Stimulated activated CD4-positive, alpha-beta T cell treated with anti-CD3 and anti-CD28 coated beads, Interleukin-2, amount 100 ng/mL, for 48 hours (primary cell): ENCODE measurements around the gene PPY.
A peak's percentile ranks its signal among the peaks of the same experiment; 100 is the strongest.
"Not testable (repeated sequence)": the region's sequence is repeated elsewhere in the genome, so short reads cannot be mapped to it uniquely, and the experiment has no call there.

Experiments
- DNase-seq, 2 donors: peaks; one replicate each; pipeline ENCODE4 v3.0.0-alpha.2; 2020

Gene PPY

DNA sequence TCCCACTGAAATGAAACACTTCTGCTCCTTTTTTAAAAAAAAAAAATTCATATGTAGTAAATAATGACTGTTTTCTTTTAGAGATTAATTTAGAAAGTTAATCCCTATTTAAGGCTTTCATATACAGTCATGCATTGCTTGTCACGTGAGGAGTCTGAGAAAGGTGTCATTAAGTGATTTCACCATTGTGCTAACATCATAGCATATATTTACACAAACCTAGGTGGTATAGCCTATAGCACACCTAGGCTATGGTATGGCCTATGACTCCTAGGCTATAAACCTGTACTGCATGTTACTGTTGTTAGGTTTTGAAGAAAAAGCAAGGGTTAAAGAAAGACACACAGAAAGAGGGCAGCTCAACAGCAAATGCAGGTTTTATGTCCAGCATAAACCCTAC, 13.7 kb downstream of the PPY start:
- DNase-seq, result no peak

- DNase-seq, result not testable (repeated sequence)
These were observed 14.3 kb downstream of the PPY start for GRCh38 chr17:43927929-43928328.

GRCh38 chr17:43927060-43927864, 15.0 kb downstream of the PPY start:
- peak in 1 of 2 donors; percentile 9 for DNase-seq

DNA sequence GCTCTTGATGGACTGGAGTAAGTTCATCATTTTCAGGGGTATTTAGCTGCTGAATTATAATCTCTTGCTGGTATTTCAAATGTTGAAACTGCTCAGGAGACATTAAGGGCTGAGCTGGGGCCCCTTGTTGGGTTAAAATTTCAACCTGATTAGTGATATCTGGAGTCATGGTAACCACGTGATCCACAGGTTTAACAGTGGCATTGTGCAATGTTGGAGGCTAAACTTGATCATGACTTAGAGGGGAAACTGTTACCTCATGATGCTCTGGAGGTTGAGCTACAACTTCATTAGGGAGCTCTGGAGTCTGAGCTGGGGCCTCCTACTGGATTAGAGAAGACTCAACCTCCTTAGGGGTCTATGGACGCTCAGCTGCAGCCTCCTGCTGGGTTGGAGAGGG, 17.7 kb downstream of the PPY start:
- no peak for DNase-seq

DNA sequence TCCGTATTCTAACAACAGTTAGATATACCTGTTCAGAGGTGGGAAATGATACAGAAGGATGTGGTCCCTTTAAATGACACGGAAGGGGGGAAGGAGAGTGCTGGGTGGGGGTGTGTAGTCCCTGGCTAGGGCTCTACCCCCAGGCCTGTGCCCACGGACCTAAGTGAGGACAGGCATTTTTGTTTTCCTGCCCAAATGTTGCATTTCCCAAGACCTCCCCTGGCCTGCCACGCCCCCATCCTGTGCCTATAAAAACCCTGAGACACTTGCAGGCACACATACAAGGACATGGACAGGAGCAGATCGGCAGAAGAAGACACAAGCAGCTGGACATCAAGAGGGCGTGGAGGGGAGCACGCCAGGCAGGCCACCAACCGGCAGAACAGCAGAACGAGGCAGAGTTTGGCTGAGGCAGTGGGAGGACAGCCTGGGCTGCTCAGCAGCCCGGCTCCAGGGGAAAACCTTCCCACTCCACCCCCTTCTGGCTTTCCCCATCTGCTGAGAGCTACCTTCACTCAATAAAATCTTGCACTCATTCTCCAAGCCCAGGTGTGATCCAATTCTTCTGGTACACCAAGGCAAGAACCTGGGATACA, 21.7 kb downstream of the PPY start:
- no peak for DNase-seq

DNA sequence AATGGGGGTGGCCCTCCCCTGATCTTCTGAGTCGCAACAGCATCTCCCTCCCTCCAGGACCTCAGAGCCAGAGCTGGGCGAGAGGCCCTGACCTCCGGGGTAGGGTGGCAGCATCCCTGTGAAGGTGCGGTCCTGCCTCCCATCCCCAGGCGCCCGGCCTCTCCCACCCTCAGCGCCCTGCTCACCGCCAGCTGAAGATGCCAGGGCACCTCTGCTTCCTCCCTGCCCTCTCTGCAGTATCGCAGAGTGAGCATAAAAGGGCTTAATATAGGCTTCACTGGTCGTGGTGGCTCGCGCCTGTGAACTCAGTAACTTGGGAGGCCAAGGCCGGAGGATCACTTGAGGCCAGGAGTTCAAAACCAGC, 24.3 kb downstream of the PPY start:
- no peak for DNase-seq

DNA sequence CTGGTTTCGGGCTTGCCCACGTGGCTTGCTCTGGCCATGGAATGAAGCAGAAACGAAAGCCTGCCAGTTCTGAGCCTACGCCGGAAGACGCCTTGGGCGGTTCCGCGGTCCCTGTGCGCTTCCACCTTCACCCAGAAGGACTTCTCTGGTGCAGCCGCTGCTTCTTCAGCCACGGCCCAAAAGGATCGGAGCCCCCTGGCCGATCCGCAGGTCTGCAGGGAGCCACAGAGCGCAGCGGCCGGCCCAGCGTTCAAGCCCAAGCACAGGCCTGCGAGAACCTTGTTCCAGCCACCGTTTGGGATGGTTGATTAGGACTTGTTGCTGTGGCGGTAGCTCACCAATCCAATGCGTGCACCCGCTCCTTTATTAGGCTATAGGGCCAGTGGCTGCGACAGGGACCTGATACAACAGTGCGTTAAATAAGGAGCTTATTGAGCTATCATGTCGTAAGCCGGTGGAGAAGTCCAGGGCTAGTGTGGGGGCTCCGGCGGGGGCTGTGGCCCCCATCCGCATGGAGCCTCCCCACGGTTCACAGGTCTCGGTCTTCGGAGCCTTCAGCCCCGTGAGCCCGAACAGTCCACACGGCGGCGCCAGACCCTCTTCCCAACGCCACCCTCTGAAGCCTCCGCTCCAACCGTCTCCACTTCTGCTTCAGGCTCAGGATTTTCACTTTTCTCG, 24.8 kb downstream of the PPY start:
- DNase-seq, result peak; percentile 29 to 44

DNA sequence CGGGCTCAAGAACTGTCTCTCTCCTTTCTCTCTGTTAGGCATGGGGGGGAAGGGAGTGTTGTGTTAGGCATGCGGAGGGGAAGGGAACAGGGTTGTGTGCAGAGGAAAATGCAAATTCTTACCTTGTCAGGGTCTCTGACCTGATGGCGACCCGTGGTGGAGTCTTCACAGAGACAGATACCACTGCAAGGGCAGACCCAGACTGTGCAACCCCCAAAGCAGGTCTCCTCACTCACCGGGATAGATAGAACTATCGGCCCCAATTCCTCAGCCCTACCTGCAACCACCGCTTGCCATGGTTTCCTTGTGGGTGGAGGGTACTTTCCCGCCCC, 25.3 kb downstream of the PPY start:
- DNase-seq, result no peak

GRCh38 chr17:43916385-43916784, 25.9 kb downstream of the PPY start:
- DNase-seq, result no peak

DNA sequence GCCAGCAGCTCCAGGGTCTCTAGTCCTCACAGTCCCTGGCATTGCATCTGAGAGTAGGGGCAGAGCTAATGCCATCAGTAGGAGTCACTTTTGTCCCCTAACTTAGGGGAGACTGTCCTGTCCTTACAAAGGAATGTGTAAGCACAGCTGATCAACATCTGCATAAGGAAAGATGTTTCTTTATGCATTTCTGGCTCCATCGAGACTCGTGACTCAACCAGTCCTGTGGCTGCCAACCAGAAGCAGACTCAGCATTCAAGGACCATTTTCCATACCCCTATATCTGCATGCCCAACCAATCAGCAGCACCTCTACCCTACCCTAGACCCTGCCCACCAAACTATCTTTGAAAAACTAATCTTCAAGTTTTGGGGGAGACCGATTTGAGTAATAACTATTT, 26.7 kb downstream of the PPY start:
- no peak for DNase-seq

DNA sequence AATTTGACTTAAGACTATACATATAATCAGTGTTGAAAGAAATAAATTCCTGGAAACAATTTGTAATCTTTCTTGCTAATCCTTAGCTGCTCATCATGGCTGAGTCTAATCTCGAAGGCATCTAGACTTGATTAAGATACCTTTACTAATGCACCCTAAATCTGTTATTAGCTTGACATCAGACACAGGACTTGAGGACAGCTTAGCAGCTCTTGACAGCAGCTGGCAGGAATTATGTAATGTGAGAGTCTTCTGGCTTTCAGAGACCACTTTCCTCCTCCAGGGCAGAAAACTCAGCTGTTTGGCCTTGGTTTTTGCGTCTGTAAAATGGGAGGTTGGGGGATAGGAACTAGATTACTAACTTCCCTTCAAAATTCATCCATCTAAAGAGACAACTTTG, 27.8 kb downstream of the PPY start:
- no peak for DNase-seq

DNA sequence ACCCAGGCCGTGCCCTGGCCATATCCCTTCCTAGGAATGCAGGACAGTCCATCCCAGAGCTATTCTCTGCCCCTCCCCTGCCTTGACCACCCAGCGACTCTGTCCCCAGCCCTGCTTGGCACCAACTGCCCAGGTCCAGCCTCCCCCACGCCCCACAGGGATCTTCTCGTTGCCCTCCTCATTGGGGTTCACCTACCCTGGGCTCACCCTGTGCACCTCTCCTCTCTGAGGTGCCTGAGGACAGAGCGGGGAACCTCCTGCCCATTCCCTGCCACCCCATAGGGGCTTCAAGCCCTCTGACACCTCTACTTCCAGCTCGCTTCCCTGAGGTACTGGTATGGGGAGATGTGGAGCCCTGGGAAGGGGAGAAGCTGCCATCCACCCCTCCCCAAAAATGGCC, 28.7 kb downstream of the PPY start:
- DNase-seq, result no peak

- no peak for DNase-seq
These were observed 29.5 kb downstream of the PPY start for GRCh38 chr17:43912635-43913304.

- no peak for DNase-seq
These were observed 30.4 kb downstream of the PPY start for GRCh38 chr17:43911904-43912303.

GRCh38 chr17:43909537-43910231, 32.6 kb downstream of the PPY start:
- DNase-seq, result no peak

DNA sequence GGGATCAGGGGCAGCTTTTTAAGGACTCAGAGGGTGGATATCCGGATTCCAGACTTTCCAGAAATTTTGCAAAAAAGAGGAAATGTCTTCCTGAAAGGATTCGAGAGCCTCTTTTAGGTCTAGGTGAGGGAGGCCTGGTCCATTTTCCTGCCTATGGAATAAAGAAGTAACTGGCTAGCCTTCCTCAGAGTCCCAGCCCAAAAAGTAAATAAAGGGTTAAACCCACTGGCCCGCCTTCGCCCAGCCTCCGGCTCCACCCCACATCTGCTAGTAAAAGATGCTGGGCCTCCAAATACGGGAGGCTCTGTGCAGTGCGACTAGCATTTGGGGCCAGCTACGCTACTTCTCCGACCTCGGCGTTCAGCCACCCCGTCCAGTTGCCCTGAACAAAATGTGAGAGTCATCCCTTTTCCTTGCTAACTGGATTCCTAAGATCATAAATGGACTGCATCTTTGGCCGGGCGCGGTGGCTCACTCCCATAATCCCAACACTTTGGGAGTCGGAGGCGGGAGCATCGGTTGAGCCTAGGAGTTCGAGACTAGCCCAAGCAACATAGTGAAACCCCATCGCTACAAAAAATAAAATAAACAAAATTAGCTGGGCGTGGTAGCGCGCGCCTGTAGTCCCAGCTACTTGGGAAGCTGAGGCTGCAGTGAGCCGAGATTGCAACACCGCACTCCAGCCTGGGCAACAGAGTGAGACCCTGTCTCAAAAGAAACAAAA, 34.1 kb downstream of the PPY start:
- DNase-seq, result peak; percentile 23 to 37

DNA sequence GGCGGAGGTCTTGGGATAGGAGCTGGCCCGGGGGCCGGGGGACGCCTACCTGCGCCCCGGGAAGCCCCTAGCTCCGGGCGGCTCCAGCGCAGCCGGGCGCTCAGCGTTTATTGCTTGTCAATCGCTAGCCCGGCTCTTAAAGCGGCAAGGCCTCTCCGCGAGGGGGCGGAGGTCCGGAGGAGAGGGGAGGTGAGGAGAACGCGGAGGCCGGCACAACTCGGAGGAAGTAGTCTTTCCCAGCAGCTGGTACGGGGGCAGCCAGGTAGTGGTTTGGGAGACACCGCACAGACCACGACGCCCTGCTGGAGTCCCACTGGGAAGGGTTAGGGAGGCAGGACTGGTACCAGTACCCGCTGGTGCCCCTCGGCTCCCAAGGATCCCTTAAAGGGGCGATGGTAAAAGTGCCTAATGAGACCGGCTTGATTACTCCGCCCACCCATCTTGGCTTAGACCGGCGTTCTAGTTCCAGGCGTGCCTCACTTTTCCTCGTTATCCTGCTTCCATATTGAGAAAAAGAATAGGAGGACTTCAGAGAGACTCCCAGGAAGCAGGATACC, 34.8 kb downstream of the PPY start, which contains the start of gene MPP2:
MPP2 (minus strand) TSS at position 112 of the 557 bp plus-strand sequence. CDS start 3,076 bp downstream, outside the sequence.
- DNase-seq, result peak; percentile 30 to 41

DNA sequence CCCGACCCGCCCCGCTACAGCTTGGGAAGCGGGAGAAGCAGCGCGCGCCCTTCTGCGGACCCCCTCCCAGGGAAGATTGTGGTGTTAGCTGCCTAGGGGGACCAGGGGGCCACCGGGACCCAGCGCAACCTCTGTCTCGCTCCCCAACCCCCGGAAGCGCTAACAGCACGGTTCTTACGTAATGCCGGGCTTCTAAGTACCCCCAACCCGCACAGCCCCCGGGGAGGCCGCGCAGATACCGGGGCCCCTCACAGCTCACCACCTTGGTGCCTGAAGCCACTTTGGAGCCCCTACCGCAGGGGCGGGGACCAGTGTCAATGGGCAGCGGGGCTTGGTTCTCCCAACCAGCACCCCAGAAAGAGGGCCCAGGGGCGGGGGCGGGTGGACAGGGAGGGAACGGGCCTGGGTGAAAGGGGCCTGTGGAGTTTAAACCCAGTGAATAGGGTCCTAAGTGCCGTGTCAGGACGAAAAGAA, 35.3 kb downstream of the PPY start:
- DNase-seq, result no peak

DNA sequence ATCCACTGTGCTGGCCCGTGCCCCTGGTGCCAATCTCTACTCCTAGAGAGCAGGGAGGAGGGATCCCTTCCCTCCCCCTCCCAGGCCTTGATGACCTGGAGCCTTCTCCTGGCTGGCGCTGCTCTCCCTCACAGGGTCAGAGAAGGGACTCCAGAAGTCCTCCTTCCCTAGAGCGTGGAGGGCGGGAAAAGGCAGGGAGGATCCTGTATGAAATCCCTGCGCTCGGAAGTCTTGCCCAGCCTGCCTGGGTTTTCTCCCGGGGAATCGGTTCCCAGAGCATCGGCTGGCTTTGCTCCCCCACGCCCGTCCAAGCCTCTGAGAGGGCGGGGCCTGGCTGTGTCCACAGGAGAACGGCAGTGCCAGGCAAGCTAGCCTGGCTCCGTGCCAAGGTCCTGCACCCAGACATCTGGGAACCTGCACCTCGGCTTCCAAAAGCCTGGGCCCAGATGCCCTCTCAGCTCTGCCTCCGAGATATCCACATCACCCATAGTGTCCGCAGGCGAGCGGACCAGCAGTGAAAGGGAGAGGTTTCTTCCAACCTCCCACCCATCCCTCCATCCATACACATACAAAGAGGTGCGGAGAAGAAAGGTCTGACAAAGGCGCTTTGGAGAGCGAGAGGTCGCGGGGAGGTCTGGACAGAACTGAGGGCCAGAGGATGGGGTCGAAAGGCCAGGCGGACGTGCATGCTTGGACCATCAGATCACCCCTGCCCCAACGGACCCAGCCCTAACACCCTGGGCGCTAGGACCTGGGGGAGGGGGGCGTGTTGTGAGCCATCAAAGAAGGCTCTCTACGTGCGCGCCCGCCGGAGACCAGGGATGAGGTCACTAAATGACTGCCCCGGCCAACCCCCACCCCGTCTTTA, 36.1 kb downstream of the PPY start:
- DNase-seq, result peak in 1 of 2 donors; percentile 16

DNA sequence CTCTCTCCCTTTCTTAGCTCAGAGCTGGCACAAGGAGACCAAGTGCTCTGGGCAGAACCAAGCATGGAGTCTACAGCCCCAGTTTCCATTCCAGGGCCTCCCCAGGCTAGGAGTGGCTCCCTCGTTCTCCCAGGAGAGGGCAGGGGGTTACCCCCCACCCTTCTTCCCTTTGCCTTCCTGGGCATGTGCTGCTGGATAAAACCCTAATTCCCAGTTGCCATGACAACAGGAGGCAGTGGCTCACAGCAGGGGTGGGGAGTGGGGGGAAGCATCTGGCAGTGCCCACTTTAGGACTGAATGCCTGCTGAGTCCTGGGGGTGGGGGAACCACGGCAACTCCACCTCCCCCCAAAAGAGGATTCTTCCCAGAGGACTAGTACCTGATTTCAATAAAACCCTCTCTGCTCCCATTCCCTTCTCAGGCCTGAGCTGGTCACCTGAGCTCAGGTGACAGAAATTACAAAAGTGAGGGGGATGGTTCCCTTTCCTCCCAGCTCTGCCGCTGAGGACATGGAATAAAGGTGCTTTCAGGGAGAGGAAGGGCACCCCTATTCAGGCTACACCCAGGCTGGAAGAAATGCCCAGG, 36.8 kb downstream of the PPY start:
- DNase-seq, result no peak
